Measurements from ENCODE around the gene TBC1D21.

Gene TBC1D21

DNA sequence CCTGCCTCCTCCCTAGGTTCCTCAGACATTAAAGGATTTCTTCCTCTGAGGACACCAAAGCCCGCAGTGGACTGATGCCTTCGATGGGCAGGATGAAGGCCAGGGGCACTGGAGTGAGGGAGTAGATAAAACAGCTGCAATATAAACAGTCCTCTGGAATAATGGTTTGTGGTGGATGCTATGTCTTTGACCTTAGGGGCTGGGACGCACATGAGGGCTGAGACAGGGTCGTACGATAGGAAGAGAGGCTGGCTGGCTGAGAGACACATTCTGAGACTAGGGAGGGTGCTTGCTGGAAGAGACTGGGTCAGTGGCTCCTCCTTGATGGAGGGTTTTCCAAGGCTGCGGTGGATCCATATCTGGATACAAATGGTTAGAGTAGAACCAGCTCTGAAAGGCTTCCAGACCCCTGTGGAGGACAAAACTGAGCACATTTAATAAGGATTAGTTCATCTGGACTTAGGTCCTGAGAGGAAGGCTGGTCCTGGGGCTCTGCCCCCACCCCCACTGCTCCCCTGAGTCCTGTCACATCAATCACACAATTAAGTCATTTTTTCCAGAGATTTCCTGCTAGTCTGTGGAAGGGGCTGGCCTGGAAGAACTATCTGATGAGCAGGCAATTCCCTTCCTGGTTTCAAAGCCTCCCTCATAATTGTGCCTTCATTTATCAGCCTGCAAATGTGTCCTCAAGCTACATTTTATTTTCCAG is 15.8 kb downstream of the TBC1D21 start:
- DNase-seq (ENCODE audit: low read depth) = no peak

DNA sequence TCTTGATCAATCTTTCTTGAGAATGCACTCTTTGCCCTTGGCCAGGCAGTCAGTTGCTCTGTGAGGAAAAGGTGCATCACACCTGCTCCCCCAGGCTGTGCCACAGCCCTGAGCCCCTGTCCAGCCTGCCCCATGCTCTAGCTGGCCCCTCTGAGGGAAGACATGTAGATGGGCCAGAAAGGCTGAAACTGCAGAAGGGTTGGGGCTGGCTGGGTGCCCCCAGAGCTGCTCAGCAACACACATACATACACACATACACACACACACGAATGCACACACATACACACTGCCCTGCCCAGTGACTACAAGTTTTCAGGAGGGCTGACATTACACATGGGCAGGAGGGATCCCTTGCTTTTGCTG is 16.4 kb downstream of the TBC1D21 start:
- no peak for DNase-seq (ENCODE audit: low read depth)

DNA sequence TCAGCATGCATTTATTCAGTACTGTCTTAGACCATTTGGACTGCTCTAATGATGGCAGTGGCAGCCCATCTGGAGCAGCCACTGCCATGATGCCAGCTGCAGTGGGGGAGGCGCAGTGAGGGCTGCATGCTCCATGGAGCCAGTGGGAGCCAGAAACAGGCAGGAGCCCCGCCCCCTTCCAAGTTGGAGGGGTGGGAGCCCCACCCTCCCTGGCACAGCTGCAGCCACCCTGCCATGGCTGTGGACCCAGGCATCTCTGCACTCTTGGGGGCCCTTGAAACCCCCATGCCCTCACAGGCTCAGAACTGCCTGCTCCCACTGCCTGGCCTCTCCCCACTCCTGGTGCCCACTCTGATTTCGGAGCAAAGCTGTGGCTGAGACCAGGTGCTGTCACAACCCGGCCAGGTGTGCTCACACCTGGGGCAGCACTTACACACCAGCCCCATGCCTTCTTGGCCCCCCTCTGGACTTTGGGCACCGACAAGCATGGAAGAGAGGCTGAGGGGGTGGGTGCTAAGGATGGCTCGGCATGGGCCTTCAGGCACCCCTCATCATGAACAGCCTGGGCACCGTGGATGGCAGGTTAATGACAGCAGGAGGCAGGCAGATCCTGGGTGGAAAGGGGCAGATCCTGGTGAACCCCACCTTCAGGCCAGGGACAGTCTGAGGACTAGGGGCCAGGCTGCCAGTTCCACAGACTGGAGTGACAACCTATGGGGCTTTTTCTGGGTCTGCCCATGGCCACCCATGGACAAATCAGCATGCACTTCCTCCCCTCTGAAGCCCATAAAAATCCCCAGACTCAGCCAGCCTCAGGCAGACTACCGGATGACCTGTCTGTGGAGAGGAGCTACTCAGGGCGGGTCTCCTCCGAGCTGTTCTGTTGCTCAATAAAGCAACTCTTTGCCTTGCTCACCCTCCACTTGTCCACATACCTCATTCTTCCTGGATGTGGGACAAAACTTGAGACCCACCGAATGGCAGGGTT is 18.3 kb downstream of the TBC1D21 start:
- DNase-seq (ENCODE audit: low read depth) = no peak

DNA sequence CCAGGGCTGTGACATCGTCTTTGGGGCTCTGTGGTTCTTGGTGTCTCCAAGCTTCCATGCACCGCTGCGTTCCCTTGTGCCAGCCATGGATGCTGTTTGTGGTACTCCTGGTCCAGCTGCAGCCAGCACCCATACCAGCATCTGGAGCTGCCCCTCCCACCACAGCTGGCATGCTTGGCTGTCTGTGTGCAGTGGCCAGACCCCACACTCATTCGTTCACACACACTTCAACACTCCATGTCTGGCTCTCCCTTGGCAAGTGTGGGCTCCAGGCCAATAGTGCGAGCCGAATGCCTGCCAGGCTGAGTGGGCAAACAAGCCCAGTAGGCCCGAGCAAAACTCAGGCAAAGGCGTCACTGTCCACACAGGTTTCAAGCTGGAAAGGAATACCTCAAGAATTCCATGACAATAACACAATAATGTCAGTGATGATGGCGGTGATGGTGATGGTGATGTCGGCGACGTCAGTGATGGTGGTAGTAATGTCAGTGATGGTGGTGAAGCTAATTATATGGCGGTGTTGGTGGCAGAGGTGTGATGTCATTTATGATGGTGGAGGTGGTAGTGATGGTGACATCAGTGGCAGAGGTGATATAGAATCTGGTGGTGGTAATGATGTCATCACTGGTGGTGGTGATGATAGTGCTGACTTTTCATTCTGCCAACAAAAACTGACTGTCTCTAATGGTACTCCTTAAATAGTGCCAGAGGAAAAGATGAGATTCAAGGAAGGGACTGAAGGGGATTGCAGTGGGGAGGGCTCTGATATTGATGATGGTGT is 19.3 kb downstream of the TBC1D21 start:
- DNase-seq (ENCODE audit: low read depth) = no peak

DNA sequence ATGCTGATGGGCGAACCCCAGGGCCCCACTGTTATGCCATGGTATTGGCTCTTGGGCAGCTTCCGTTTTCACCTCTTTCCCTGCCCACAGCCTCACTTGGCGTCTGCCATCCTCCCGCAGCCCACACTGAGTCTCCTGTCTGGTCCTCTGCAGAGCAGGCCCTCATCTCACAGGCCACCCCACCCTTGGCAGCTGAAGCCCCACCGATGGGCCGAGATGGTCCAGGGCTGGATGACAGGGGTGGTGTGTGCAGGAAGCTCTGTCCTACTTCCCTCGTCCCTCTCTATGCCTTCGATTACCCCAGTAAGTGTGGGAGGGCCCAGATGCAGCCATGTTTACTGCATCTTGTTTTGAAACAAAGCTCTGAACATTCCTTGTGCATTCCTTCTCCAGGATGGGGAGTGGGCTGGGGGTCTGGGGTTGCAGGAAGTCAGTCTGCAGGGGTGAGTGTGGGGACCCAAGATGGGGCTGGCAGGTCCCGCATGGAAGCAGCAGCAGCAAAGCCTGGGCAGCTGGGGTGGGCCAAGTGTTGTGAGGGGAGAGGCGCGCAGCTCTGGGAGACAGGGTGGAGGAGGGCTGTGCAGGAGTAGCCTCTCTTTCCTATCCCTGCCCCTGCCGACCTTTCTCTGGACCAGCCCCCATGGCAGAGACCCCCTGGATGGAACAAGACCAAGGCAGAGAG is 20.9 kb downstream of the TBC1D21 start:
- DNase-seq (ENCODE audit: low read depth) = no peak

DNA sequence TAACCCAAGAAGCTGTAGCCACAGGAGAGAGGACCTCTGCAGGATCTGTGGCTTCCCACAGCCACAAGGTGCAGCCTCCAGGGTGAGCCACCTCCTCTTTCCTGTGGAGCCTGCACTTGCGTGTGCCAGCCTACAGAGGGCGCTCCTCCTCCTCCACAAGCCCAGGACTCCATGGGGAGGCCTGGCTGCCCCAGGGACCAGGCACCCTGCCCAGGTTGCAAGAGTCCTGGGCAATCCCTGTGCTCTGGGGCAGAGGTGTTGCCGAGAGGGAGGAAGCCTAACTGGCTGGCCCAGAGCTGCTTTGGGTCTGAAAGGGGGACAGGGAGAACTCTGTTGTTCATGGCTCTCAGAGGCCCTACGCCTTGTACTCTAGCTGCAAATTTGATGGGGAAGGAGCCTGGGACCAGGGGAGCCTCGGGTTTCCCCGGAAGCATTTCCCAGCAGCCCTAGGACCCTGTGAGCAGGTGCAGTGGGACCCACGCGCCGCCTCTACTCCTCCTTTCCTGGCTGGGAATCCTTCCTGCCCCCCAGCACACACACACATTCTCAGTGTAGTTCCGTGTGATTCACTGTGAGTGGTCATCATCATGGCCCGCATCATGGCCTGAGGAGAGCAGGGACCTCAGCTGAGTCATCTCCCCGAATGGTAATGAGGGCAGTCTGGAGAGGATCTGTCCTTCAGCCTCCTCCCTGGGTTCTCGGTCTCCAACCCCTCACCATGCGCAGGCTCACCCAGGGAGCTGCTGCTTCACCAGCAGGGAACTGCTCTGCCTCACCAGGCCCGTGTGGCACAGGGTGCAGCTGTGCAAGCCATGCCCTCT is 24.3 kb downstream of the TBC1D21 start:
- peak; percentile 87 for DNase-seq (ENCODE audit: low read depth)

DNA sequence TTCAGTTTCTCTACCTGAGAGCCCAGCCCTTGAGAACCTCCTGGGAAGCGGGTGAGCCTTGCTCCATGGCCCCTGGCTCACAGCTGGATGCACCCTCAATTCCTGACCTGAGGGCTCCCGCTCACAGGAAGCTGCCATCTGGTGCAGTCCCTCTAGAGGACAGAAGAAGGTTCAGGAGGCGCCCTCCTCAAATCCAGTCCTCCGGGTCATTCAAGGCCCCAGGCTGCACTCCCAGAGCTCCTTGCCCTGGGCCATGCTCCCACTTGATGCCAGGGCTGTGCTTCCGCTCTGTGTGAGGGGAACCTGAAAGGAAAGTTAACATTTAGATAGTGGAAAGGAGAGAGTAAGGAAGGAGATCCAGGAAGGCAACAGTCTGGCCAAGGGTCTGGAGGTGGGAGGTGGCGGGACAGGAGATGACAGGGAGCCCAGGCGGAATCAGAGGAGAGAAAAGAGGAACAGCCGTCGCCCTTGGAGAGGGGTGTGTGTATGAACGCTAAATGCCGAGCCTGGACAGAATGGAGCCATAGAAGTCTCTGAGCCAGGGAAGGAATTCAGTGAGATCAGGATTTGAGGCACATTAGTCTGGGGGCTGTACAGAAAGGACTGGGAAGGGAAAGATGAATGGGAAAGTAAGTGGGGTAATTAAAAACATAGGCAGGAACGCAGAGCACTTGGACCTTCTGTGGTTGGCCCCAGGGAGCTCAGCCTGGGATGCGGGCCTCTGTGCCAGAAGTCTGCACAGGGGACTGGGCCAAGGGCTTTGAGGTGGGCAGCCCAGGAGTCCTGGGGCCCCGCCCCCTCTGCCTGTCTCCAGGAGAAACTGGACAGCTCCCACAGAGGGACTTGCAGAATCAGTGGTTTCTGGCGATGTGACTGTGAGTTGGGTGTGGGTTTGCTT is 26.1 kb downstream of the TBC1D21 start:
- no peak for DNase-seq (ENCODE audit: low read depth)

DNA sequence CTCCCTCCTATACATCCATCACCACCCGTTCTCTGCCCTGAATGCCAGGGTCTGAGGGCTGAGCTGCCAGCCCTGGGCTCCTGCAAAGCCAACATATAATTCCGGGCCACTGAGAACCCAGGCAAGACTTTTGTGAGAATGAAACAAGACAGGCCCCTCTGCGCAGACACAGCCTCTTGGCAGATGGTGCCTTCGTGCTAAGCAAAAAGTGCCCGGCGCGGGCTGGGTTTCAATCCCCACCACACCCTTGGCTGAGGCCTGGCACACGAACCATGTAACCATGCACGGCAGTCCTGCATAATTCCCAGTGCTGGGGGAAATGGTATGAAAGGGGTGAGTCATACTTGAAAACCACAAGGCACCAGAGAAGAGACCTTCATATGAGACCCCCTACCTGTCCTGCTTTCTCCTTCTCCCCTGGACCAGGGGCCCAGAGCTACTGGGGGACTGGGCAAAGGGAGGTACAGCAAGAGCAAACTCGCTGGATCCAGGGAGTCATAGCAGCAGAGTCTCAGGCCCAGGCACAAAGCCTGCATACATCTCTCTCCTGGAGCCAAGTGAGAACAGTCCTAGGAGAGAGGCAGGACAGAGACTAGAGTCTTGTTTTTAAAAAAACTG is 26.8 kb downstream of the TBC1D21 start:
- DNase-seq (ENCODE audit: low read depth) = peak; percentile 8

DNA sequence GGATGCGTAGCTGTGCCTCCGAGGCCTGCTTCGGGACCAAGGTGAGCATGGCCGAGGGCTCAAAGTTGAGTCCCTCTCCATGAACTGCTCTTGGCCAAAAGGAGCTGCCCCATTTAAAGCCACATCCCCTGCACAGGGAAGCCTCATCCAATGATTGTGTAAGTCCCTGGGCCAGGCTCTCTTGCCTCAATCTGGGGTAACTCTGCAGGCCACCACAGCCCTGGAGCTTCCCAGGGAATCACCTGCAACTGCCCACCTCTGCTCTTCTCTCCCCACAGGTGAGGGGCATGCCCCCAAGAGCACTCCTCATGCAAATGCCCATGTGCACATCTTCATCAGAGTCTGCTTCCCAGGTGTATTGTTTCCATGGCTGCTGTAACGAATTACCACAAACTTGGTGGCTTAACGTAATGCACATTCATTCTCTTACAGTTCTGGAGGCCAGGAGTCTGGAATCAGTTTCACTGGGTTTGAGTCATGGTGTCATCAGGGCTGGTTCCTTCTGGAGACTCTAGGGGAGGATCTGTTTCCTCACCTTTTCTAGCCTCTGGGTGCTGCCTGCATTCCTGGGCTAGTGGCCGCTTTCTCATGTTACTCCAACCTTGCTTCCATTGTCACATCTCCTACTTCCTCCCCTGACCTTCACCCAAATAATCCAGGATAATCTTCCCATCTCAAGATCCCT is 27.9 kb downstream of the TBC1D21 start:
- no peak for DNase-seq (ENCODE audit: low read depth)

DNA sequence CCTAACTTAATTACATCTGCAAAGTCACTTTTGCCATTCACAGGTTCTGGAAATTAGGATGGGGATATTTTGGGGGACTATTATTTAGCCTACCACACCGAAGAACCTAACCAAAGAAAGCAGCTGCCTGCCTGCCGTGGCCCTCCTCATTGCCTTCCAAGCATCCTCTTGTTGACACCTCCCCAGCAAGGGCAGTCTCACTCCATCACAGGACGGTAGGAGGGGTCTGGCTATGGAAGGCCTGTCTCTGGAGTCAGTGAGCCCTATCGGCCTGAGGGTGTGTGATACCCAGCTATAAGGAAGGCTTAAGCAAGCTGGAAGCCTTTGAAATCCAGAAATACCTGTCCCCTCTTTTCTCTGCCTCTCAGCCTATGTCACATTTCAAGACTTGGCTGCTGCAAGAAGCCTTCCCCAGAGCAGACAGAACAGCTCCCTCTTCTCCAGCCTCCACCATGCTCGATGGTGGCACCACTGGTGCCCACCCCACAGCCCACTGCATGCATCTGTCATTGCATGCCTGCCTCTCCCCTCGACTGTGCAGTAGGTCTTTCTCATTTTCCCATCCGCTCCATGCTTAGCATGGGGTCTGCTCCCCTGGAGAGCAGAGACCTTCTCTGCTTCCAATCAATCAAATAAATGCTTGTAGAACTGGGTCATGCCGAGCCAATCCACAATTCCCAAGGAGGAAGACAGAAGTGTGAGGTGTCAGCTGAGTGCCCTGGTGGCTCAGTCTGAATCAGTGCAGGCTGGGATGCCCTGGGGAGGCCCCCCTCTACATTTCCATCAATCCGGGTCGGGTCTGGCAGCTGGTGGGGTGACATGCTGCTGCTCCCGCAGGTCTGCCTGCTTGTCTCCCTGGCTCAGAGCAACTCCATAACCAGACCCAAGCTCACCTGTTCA is 29.0 kb downstream of the TBC1D21 start:
- DNase-seq (ENCODE audit: low read depth) = no peak

DNA sequence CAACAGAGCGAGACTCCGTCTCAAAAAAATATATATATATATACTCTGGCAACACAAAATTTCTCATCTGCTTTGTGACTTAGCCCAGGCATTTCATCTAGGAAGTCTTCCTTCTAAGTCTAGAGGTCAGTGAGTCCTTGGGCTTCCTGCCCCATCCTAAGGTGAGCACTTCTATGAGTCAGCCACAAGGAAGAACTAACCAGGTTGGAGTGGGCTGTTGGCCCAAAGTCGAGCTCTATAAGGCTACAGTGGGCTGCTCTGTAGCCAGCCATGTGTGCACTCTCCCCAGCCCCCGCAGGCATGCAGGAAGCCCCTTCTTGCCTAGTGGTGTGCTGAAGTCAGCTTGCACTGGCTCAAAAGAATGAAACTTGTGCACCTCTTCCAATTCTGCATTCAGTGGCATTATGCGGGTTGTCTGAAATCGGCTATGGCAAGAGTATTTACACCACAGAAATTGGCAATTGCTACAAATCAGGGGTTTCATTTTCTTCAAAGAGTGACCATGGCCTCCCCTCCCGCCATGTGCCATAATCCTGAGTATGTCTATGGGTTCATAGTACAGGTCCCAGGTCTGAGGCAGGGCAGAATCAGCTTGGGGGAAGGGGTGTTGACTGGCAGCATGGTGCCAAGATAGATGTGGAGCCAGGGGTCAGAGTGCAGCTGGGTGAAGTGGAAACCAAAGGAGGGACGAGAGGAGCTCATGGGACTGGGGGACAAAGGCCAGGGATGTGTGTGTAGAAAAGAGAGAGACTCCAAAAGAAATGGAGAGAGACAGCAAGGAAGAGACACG is 30.9 kb downstream of the TBC1D21 start:
- DNase-seq (ENCODE audit: low read depth) = no peak

DNA sequence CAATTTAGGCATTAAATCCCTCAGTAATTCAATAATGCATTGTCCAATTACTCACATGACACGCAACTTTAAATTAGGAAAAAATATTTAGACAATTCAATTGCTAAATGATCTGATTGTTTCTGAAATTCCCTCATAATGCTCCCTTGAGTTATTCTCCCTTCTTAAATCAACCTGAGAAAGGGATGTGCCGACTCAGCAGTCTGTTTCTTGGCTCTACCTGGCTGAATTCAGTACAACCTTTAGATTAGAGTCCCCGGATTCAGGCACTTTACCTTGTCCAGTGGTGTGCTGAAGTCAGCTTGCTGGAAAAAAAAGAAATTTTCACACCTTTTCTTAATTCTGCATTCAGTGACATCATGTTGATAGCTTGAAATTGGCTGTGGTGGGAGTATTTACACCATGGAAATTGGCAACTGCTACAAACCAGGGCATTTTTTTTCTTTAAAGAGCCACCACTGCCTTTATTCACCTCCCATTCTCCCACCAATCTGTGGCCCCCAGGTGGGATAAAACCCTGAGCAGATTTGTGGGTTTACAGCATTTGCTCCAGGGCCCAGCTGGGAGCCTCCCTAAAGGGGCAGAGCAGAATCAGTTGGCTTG is 32.0 kb downstream of the TBC1D21 start:
- DNase-seq (ENCODE audit: low read depth) = no peak

DNA sequence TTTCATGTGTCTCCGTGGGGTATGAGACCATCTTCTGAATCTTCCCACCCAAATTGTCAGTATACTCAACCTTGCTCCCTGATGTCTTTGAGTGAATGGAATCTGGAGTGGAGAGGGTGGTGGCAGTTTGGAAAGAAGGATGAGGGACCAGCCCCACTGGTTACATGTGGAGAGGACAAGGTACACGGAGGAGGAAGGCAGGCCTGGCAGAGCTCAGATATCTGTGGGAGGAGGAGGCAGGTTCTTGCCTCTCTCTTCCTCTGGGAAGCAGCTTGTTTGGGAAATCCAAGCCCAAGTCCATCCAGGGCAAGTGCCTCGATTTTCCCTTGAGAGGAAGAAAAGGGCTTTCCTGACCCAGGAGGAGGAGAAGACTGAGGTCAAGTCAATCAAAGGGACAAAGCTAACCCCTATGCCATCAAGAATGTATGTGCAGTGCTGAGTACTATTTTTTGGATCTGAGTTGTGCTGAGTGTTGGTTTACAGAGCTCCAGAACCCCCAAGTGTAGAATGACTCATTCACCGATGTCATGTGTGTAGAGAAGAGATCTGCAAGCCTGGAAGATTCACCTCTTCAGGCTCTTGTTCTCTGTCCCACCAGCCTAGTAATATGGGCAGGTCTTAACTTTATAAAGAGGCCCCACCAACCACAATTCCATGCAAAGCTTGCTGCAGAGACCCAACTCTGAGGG is 33.1 kb downstream of the TBC1D21 start:
- DNase-seq (ENCODE audit: low read depth) = peak; percentile 18

DNA sequence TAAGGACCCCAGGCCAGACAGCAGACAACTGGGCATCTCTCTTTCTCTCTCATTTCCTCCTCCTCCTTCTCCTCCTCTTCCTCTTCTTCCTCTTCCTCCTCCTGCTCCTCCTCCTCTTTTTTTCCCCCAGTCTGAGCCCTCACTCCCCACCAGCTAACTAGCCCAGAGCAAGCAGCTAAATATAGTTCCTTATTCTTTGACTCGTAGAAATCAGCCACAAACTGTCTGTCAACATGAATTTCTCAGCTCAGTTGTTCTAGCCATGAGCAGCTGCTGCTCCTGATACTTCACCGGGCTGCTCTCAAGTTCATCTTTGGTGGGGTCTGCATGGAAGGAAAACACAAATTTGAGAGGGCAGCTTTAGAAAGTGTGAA is 33.7 kb downstream of the TBC1D21 start:
- no peak for DNase-seq (ENCODE audit: low read depth)

DNA sequence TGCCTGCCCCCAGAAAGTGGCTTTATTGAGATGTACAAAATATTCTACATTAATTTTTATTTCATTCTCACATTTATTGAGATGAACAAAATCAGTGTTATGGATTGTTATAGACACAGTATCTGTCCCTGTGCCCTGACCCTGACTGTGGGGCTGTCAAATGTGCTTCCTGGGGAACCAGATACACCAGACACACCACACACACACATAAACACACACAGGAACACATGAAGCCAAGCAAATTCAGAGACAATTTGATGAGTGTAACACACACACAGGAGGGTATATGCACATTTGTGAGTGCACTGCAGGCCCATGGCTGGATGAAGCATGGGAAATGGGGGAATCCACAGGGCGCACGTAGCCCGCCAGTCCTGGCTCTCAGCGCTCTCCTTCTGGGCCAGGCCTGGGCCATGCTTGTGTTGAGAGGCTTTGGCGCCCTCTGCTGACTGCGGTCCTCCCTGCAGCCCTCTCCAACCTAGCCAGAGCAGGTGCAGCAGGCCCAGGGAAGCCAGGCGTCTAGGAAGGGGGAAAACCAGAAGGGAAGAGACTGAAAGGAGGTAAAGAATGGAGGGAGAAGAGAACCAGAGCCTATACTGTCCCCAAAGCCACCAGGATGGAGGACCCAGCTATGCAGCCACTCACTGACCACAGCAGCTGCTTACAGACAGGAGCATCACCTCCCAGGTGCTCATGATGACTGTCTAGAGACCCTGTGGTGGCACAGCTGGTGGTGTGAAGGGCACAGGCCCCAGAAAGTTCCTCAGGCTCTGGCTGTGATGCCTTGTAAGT is 34.9 kb downstream of the TBC1D21 start:
- peak; percentile 38 for DNase-seq (ENCODE audit: low read depth)

Measured in GM04504 (cell line).